GM15510 (cell line): ENCODE data around the gene FAM219B.
A peak's percentile ranks its signal among the peaks of the same experiment; 100 is the strongest.

Experiments
- POLR2A ChIP-seq: IDR thresholded peaks from 3 replicates; pipeline ENCODE4 v1.6.1; 2011; ENCODE audit warnings: borderline replicate concordance; ENCODE audit not compliant: insufficient read length; ENCODE audit errors: extremely low read depth

FAM219B gene

GRCh38 chr15:74907163-74907870 is 666 bp upstream of the FAM219B start:
- no peak for TF ChIP-seq POLR2A

GRCh38 chr15:74906067-74906449 is 593 bp downstream of the FAM219B start:
- no peak for TF ChIP-seq POLR2A

- no peak for TF ChIP-seq POLR2A
Observed at GRCh38 chr15:74904190-74904805, 2.4 kb downstream of the FAM219B start.

- no peak for TF ChIP-seq POLR2A
Observed at GRCh38 chr15:74903676-74904075, 3.0 kb downstream of the FAM219B start.

- TF ChIP-seq POLR2A, result no peak
Observed at GRCh38 chr15:74902295-74903075, 4.2 kb downstream of the FAM219B start.

- TF ChIP-seq POLR2A, result no peak
Observed at GRCh38 chr15:74901612-74902063, 5.0 kb downstream of the FAM219B start.

- no peak for TF ChIP-seq POLR2A
Observed at GRCh38 chr15:74897300-74897701, 9.3 kb downstream of the FAM219B start.

- no peak for TF ChIP-seq POLR2A
Observed at GRCh38 chr15:74896316-74896715, 10.3 kb downstream of the FAM219B start.

- no peak for TF ChIP-seq POLR2A
Observed at GRCh38 chr15:74895830-74896229, 10.8 kb downstream of the FAM219B start.

GRCh38 chr15:74893627-74894026 is 13.0 kb downstream of the FAM219B start:
- no peak for TF ChIP-seq POLR2A

GRCh38 chr15:74892931-74893330 is 13.7 kb downstream of the FAM219B start:
- TF ChIP-seq POLR2A, result no peak

- no peak for TF ChIP-seq POLR2A
Observed at GRCh38 chr15:74892313-74892712, 14.3 kb downstream of the FAM219B start.

GRCh38 chr15:74891469-74891868 is 15.2 kb downstream of the FAM219B start:
- no peak for TF ChIP-seq POLR2A

GRCh38 chr15:74890665-74890960 is 16.0 kb downstream of the FAM219B start:
- no peak for TF ChIP-seq POLR2A

GRCh38 chr15:74889883-74890664 is 16.6 kb downstream of the FAM219B start, which contains the start of gene MPI:
MPI (plus strand) TSS chr15:74890042; CDS start chr15:74890074, 32 bp downstream.
- TF ChIP-seq POLR2A, result peak; percentile 97
